Epithelial cell of esophagus (primary cell): Measurements from ENCODE around the gene UBXN11.

Experiments
- DNase-seq: peaks from one replicate; pipeline ENCODE4 v3.0.0; 2010; ENCODE audit warnings: low read depth
- H3K4me3 ChIP-seq: 2 replicates; pipeline ENCODE4 v1.5.1; 2011; ENCODE audit warnings: mild to moderate bottlenecking, low read length, control low read depth
- TF ChIP-seq, protein P1 (sequence below): IDR thresholded peaks from 2 replicates; pipeline ENCODE4 v1.5.1; 2011; ENCODE audit warnings: low read depth, mild to moderate bottlenecking, low read length, control low read depth, inconsistent platforms; ENCODE audit not compliant: insufficient read depth; ENCODE audit errors: missing control alignments

The UBXN11 gene

GRCh38 chr1:26323382-26323781 is 16.9 kb upstream of the UBXN11 start:
- no peak overlapping the region for H3K4me3 ChIP-seq
- TF ChIP-seq, protein P1, sequence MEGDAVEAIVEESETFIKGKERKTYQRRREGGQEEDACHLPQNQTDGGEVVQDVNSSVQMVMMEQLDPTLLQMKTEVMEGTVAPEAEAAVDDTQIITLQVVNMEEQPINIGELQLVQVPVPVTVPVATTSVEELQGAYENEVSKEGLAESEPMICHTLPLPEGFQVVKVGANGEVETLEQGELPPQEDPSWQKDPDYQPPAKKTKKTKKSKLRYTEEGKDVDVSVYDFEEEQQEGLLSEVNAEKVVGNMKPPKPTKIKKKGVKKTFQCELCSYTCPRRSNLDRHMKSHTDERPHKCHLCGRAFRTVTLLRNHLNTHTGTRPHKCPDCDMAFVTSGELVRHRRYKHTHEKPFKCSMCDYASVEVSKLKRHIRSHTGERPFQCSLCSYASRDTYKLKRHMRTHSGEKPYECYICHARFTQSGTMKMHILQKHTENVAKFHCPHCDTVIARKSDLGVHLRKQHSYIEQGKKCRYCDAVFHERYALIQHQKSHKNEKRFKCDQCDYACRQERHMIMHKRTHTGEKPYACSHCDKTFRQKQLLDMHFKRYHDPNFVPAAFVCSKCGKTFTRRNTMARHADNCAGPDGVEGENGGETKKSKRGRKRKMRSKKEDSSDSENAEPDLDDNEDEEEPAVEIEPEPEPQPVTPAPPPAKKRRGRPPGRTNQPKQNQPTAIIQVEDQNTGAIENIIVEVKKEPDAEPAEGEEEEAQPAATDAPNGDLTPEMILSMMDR, result no peak
- no peak for DNase-seq

- no peak for DNase-seq
- no peak overlapping the region for H3K4me3 ChIP-seq
- TF ChIP-seq, protein P1, result no peak
Measured at GRCh38 chr1:26322042-26322331, 15.6 kb upstream of the UBXN11 start.

DNA sequence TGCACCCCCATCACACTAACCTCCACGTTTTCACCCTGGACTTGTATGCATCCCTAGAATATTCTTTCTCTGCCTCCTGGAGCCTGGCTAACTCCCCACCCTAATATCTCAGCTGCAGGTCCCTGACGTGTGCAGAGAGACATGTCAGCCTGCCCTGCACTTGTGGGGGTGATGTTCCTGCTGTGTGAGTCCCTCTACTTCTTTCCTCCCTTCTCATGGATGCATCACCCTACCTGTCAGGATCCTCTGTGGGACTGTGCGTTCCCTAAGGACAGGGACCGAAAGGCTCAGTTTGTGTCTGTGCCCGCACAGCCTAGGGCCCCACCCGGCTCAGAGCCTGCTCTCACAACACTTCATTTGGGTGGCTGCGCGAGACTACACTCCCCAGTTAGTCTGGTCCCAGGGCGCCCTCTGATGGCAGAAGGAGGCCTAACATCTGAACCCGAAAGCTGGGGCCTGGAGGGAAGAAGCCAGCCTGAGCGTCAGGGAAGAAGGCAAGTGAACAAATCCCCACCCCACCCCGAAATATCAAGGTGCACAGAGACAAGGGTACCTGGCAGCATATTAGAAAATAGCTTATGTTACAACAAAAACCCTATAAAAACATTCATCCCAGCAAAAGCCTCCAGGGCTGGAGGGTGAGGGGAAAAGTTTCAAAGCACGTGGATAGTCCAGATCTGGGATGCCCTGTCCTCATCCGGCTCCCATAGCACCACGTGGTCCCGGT is 15.0 kb upstream of the UBXN11 start:
- no peak overlapping the region for H3K4me3 ChIP-seq
- TF ChIP-seq, protein P1, result peak; percentile 88
- DNase-seq, result peak; percentile 82

DNA sequence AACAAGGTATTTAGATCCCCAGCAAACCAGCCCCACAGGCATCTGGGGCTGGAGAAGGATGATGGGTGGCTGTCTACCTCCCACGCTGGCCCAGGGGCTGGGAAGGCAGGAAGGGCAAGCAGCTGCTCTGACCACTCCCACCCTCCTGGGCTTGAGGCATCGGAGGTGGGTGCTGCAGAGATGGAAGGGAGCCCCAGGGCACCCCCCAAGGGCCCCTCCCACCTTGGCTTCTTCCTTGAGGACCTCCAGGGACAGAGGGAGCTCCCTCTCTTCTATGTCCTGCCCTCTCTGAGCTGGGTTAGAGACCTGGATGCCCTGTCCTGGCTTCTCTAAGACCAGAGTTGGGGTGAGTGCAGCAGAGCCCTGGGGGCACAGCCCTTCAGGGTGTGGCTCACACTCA is 14.5 kb upstream of the UBXN11 start:
- no peak overlapping the region for H3K4me3 ChIP-seq
- DNase-seq, result no peak
- TF ChIP-seq, protein P1, result no peak

- TF ChIP-seq, protein P1, result no peak
- no peak for DNase-seq
- no peak overlapping the region for H3K4me3 ChIP-seq
Measured at GRCh38 chr1:26318338-26319064, 12.1 kb upstream of the UBXN11 start.

- DNase-seq, result no peak
- no peak within 1 kb of the TSS for H3K4me3 ChIP-seq
- TF ChIP-seq, protein P1, result no peak
Measured at GRCh38 chr1:26317612-26318337, 11.3 kb upstream of the UBXN11 start, which contains the start of gene CD52. Gene CD52, plus strand, starts transcription at chr1:26317958. Its CDS starts 60 bp downstream, at chr1:26318018.

DNA sequence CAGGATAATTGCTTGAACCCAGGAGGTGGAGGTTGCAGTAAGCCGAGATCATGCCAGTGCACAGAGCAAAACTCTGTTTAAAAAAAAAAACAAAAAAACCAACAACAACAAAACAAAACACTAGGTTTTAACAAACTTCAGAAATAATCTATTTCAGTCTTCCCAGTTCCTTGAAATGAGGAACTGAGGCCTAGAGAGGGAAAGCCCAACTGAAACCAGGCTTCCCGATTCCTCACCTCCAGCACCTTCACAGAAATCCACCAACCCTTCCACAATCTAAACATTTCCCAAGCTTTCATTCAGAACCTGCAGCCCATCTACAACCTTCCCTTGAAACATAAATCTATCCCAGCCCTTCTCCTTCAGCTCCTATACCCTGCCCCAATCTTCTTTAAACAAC is 10.7 kb upstream of the UBXN11 start:
- TF ChIP-seq, protein P1, result no peak
- H3K4me3 ChIP-seq, result no peak overlapping the region
- DNase-seq, result no peak
